Stimulated activated CD8-positive, alpha-beta memory T cell treated with anti-CD3 and anti-CD28 coated beads, Interleukin-12 subunit alpha, Interleukin-12 subunit beta, amount 100 ng/mL, for 4 hours (primary cell): Measurements from ENCODE around the gene SENP5.
A peak's percentile ranks its signal among the peaks of the same experiment; 100 is the strongest.
"Not testable (repeated sequence)": the region's sequence is repeated elsewhere in the genome, so short reads cannot be mapped to it uniquely, and the experiment has no call there.

Experiments
- DNase-seq: peaks from one replicate; pipeline ENCODE4 v3.0.0-alpha.2; 2020; ENCODE audit warnings: low read depth

SENP5 gene

DNA sequence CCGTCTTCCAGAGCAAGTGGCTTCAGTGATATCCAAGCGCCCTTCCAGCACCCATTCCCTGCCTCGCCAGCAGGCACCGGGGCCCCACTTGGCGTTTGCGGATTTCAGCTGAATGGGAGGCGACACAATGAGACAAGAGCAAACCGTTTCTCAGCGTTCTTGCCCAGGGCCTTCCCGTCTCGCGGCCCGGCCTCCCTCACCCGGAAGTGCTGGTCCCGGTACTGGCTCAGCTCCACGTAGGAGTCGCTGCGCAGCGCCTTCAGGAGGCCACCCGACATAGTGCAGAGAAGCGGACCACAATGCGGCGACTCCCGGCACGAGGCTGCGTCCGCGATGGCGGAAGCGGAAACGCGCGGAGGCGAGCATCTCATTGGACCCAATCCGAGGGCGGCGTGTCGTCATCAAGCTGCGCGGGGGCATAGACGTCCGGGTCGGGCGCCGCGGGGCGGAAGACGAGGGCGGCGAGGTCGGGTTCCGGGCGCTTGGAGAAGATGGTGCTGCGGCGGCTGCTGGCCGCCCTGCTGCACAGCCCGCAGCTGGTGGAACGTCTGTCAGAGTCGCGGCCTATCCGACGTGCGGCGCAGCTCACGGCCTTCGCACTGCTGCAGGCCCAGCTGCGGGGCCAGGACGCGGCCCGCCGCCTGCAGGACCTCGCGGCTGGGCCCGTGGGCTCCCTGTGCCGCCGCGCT is 74.7 kb downstream of the SENP5 start, which contains the start of gene NCBP2:
TSS of gene NCBP2 (minus strand) at position 303 of the 689 bp plus-strand sequence. CDS start at position 278, 25 bp downstream.
- DNase-seq, result peak; percentile 99

DNA sequence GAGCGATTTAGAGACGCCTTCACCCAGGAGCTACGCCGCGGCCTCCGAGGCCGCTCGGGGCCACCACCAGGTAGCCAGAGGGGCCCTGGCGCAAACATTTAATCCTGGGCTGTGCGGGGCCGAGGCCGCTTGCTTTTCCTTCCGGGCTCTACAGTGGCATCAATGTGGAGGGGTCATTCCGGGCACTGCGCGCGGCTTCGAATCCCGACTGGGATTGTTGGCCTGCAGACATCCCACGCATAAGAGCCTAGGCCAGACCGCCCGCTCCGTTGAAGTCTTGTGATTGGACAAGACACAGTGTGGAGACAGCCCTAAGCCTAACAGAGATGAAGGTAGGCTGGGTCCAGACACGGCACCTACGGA is 75.2 kb downstream of the SENP5 start:
- DNase-seq, result no peak

DNA sequence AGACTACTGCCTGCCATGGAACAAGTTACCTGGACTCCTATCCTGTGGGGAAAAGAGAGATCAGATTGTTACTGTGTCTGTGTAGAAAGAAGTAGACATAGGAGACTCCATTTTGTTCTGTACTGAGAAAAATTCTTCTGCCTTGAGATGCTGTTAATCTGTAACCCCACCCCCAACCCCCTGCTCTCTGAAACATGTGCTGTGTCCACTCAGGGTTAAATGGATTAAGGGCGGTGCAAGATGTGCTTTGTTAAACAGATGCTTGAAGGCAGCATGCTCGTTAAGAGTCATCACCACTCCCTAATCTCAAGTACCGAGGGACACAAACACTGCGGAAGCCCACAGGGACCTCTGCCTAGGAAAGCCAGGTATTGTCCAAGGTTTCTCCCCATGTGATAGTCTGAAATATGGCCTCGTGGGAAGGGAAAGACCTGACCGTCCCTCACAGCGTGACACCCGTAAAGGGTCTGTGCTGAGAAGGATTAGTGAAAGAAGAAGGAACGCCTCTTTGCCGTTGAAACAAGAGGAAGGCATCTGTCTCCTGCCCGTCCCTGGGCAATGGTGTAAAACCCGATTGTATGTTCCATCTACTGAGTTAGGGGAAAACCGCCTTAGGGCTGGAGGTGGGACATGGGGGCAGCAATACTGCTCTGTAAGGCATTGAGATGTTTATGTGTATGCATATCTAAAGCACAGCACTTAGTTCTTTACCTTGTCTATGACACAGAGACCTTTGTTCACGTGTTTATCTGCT is 76.5 kb downstream of the SENP5 start:
- DNase-seq, result not testable (repeated sequence)

DNA sequence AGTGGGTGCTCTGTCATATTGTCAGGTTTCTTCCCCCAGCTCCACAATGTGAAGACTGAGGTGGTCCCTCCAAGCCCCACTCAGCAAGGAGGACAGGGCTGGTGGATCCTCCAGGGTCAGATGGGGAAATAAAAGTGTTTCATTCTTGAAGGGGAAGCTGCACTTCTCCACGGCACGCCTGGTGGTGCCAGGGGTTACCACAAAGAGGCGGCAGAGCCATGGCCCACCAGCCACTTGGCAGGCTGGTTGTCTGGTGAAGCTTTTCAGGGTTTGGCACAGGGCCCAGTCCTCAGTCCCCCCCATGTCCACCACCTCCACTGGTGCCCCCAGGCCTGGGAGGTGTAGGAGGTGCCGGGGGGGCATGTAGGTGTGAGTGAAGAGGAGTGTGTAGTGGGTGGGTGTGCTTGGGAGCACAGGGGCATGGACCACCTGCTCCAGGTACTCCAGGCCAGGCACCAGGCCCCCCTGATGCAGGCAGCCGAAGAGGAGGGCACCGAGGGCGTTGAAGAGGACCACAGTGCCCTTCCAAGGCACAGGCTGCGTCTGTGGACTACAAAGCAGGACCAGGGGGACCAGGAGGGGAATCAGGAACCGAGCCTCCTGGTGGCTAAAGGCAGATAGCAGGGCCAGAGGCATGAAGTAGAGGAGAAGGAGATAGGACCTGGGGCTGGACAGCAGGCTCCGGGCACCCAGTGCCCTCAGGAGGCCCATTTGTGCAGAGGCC is 79.6 kb downstream of the SENP5 start:
- no peak for DNase-seq

DNA sequence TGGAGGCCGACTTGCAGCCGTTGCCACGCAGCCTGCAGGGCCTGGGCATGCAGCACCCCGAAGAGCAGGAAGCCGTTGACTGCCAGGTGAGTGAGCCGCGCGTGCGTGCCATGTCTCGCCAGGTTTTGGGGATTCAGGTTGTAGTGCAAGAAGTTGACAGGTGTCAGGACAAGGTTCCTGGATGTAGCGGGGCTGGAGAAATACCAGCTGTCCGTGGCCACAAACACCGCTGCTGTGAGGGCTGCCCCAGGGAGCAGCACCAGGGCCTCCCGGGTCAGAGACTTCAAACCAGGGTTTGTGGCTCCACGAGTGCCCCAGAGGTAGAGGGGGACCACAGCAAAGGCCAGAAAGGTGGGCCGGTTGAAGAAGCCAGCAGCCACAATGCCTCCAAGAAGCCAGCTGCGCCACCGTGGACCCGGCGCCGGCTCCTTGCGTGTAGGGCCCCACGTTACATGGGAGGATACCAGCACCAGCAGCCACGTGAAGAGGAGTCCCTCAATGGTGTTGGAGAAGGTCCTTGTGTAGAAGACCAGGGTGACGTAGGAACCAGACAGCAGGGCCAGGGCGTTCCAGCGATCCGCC is 80.2 kb downstream of the SENP5 start:
- DNase-seq, result no peak

DNA sequence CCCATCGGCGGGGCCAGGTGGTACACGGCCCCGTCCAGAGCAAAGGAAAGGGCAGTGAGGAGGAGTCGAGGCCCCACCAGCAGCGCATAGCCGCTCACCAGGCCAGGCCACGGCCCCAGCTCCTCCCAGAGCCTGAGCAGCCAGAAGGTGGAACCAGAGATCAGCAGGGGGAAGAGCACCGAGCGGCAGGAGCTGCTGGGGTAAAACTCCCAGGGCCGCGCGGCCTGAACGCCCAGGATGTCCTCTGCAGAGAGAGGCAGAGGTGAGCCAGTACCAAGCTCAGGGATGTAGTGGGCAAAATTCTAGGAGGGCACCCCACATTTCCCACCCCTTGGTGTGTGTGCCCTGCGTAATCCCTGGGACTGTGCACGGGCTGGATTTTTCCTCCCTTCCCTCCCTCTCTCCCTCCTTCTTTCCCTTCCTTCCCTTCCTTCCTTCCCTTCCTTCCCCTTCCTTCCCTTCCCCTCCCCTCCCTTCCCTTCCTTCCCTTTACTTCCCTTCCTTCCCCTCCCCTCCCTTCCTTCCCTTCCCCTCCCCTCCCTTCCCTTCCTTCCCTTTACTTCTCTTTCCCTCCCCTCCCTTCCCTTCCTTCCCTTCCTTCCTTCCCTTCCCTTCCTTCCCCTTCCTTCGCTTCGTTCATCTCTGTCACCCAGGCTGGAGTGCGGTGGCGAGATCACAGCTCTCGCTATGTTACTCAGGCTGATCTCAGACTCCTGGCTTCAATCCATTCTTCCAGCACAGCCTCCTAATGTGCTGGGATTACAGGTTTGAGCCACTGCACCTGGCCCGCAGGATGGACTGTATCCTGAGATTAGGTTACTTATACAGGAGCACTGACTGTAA is 80.9 kb downstream of the SENP5 start:
- DNase-seq, result no peak

DNA sequence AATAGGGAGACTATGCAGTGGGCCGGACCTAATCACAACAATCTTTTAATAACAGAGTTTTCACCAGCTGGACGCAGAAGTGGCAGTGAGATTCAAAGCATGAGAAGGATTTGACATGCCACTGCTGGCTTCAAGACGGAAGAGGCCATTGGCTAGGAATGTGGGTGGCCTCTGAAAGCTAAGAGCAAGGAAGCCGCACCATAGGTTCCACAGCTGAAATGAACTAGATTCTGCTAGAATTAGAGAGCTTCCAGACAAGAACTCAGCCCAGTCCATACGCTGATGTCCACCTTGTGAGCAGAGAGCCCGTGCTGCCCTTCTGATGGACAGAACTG is 81.5 kb downstream of the SENP5 start:
- no peak for DNase-seq

DNA sequence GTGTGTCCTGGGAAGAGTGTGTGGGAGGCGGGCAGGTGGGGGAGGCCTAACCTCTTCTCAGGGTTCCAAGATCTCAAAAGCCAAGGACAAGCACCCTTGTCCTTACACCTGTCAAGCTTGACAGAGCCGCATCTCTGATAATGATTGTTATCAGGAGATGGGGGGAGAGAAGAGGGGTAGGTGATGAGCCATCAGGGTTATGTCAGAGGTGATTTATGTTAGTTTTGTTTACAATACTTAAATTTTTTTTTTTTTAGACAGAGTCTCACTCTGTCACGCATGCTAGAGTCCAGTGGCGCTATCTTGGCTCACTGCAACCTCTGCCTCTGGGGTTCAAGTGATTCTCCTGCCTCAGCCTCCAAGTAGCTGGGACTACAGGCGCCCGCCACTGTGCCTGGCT is 82.0 kb downstream of the SENP5 start:
- DNase-seq, result no peak

DNA sequence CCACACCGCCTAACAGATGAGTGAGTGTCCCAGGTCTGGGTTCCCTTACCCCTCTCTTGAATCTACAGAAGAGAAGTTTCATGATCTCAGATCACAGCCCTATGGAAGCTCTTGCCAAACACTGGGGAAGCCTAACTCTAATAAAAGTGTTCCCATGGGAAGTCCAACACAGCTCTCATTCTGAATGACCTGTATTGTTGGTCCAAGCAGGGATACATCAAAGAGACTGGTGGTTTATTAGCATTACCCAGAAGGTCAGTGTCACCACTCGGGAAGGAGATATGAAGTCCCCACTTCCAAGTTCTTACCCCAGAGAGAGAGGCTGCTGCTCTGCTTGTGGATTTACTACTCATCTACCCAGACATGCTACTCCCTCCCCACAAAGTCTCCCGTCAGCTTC is 83.7 kb downstream of the SENP5 start:
- no peak for DNase-seq

DNA sequence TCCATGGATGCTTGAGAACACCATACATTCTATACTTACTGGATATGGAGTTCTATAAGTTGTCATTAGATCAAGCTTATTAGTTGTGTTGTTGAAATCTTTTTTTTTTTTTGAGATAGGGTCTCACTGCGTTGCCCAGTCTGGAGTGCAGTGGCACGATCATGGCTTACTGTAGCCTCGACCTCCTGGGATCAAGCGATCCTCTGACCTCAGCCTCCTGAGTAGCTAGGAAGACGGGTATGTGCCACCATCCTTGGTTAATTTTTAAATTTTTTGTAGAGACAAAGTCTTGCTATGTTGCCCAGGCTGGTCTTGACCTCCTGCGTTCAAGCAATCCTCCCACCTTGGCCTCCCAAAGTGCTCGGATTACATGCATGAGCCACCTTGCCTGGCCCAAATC is 87.1 kb downstream of the SENP5 start:
- DNase-seq, result no peak

DNA sequence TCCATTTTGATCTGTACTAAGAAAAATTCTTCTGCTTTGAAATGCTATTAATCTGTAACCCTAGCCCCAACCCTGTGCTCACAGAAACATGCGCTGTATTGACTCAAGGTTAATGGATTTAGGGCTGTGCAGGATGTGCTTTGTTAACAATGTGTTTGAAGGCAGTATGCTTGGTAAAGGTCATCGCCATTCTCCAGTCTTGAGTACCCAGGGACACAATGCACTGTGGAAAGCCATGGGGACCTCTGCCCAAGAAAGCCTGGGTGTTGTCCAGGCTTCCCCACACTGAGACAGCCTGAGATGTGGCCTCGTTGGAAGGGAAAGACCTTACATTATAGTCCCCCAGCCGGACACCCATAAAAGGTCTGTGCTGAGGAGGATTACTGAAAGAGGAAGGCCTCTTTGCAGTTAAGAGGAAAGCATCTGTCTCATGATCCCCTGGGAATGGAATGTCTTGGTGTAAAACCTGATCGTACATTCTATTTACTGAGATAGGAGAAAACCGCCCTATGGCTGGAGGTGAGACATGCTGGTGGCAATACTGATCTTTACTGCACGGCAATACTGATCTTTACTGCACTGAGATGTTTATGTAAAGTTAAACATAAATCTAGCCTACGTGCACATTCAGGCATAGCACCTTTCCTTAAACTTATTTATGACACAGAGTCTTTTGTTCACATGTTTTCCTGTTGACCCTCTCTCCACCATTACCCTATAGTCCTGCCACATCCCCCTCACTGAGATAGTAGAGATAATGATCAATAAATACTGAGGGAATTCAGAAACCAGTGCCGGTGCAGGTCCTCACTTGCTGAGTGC is 94.6 kb downstream of the SENP5 start:
- no peak for DNase-seq

DNA sequence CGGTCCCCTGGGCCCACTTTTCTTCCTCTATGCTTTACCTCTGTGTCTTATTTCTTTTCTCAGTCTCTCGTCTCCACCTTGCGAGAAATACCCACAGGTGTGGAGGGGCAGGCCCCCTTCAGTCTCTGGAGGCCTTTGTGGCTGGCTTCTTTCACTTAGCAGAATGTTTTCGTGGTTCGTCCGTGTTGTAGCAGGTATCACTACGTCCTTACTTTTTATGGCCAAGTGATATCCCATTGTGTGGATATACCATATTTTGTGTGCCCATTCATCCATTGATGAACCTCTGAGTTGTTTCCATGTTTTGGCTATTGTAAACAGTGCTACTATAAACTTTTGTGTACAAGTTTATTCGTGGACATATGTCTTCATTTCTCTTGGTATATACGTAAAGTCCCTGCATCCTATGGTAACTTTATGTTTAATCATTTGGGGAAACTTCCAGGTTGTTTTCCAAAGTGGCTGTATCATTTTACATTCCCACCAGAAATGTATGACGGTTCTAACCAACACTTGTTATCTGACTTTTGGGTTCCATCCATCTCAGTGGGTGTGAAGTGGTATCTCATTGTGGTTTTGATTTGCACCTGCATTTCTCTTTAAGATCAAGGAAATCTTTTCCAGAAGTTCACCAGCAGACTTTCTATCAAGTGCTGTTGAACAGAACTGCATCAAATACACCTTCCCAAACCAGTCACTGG is 95.4 kb downstream of the SENP5 start:
- DNase-seq, result no peak

DNA sequence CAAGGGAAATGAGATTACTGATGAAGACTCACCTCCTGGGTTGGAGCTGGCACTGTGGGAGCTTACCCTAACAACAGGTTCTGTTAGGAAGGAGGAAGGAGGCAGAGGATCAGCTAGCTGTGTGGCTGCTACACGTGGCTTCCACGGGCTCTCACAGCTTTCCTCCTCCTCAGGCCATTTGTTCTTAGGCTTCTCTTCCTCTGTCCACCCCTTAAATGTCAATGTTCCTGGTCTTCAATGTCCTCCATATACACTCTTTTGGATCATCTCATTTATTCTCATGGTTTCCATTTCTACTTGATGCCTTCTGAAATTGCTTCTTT is 95.9 kb downstream of the SENP5 start:
- DNase-seq, result no peak

DNA sequence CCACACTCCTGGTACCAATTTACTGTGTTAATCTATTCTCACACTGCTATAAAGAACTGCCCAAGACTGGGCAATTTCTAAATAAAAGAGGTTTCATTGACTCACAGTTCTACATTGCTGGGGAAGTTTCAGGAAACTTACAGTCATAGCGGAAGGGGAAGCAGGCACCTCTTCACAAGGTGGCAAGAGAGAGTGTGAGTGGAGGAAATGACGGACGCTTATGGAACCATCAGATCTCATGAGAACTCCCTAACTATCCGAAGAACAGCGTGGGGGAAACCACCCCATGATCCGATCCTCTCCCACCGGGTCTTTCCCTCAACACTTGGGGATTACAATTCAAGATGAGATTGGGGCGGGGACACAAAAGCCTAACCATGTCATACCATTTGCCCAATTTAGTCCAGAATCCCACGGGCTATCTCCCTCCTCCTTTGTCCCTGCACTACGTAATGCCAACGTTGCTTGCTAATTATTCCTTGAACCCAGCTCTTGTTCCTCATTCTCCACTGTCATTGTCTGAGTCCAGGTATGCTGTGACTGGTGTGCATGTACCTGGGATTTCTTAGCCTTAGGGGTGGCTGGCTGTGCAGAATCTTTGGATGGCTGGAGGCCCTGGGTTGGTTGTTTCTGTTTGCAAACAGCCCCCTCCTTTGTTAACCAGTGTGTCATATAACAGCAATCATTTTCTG is 97.5 kb downstream of the SENP5 start:
- DNase-seq, result no peak

DNA sequence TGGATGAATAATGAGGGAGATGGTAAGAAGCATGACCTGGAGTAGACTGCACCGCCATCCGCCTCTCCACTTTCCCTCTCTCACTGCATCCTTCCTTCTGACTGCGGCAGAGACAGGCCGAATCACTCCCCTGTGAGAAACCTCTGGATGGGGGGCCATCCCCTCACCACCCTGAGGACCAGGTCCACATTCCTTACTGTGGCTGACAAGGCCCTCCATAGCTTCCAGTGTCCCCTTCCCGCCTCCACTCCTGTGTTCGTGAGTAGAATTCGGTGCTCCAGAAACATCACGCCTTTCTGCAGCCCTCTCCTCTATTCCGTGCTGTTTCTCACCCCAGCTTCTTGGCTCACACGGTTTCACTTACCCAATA is 98.1 kb downstream of the SENP5 start:
- no peak for DNase-seq

DNA sequence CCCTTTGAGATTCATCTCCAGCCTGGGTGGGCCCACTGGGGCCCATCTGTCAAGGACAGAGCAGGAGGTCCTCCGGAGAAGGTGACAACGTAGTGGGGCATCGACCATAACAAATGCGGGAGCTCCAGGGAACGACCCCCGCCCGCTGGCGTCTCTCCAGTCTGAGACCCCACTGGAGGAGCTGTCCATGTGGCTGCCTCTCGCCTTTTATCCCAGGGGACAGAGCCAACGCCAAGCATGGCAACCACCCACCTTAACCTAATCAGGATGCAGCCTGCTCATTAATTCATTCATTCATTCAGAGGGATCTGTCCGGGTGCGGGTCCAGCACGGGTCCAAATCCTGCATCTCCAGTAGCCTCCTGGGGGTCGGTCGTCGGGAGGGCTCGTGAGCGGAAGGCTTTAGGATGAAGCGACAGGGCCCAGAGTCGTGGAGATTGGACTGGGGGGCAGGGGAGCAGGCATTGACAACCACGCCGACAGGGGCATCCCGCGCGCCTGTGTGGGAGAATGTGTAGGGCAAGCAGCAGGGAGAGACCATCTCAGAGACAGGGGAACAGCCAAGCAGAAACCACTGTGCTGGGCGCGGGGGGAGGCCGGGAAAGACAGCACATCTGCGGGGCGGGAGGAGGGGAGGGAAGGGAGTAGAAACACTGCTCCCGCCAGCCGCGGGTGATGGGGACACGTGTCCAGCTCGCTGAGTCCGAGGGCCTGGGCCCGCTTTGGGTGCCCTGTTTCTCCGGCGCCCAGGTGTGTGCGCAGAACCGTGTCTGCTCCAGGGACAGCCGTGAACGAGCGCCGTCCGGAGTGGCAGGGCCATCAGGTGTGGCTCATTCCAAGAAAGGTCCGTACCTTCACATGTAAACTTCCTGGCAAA is 99.0 kb downstream of the SENP5 start:
- DNase-seq, result no peak

DNA sequence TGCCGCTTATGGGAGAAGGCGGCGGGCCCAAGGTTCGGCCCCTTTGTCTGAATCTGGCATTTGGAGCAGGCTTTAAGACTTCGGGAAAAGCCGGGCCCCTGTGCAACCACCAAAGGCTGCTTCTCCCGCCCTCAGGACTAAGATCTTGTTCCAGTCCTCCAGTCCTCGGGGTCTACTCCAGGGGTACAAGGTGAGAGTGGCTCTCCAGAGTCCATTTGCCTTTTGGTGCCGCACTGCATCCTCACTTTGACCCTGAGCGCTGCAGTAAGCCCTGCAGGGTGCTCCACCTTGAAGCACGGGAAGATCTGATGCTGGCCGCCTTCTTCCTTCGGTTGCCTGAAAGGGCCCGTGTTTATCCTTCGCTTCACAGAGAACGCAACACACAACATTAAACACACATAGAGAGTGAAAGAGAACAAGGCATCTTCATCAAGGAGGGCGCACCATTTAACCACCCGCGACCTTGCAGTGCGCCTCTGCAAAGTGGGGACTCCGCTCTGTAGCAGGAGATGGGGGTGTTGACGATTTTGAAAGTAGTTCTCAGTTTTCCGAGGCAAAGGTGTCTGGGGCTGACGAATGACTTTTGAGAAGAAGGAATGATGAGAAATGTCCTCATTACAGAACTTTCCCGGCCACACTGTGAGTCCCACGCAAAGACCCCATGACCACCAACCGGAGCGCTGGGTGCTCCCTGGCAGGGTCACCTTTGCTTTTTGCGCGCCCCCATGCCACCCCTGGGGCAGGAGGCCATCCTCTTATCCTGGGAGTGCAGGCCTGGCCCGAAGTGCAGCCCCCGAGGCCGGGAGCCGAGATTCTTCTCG is 99.9 kb downstream of the SENP5 start:
- no peak for DNase-seq
